Right hindlimb (tissue), 1 donor: ENCODE results near the gene DRC7.
"Not testable (repeated sequence)": the region's sequence is repeated elsewhere in the genome, so short reads cannot be mapped to it uniquely, and the experiment has no call there.

Experiments
- DNase-seq: peaks from one replicate; pipeline ENCODE4 v3.0.0-alpha.2; 2018

DRC7 gene

DNA sequence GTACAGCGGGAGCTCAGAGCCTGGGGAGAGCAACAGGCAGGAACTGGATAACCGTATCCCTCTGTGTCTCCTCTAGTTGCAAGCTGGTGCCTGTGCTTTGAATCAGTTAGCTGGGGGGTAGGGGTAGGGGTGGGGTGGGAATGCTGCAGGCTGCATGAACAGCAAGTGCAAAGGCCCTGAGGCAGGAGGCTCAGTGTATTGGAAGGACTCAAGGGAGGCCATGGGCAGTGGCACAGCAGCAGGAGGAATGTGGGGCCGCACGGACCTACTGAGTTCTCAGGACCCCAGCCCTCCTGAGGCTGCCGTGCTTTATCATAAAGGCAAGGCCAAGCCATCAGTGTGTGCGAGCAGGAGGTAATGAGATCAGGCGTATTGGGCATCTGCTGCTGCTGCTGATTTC, 44.2 kb downstream of the DRC7 start:
- no peak for DNase-seq

- DNase-seq = no peak
Measured at GRCh38 chr16:57739756-57740422, 45.3 kb downstream of the DRC7 start.

DNA sequence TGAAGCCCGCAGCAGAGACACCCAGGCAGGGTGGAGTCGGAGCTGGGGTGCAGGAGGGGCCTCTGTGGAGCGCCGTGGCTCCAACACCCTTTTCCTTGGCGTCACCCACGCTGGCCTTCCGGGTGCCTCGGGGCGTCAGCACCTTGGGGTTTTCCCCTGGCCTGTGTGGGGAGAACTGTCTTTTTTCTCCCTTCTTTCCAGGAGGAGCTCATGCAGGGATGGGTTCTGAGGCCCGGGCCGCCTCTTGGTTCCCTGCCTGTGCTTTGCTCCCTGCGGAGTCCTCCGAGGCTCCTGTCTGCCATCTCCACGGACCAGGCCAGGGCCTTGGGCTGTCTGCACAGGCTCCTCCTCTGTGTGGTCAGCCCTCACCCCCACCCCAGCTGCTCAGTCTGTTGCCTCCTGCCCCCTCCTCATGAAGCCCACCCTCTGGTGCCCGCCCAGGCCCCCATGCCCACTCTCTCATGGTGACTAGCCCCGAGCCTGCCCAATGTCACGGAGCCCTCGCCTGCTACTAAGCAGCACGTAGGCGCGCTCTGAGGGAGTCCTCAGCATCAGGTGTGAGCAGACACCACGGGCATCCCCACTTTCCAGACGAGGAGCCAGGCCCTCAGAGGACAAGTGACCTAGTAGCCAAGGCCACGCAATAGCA, 45.9 kb downstream of the DRC7 start:
- no peak for DNase-seq

GRCh38 chr16:57741660-57742191, 47.1 kb downstream of the DRC7 start:
- DNase-seq = peak; percentile 56

DNA sequence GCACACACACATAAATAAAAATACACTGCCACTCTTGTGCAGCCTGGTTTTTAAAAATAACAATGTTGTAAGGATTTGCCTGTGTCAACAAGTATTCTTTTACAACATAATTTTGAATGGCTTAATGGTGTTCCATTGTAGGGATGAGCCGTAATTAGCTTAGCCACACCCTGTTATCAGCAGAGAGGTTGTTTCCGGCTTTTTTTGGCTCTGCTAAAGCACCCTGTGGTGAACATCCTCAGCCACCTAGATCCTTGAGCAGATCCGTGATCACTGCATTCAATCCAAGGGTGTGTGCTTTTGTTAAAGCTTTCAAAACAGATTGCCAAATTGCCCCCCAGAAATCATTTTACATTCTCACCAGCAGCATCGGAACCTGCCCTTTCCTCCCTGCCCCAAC, 47.9 kb downstream of the DRC7 start:
- DNase-seq = no peak

GRCh38 chr16:57743458-57743857, 48.9 kb downstream of the DRC7 start:
- no peak for DNase-seq

DNA sequence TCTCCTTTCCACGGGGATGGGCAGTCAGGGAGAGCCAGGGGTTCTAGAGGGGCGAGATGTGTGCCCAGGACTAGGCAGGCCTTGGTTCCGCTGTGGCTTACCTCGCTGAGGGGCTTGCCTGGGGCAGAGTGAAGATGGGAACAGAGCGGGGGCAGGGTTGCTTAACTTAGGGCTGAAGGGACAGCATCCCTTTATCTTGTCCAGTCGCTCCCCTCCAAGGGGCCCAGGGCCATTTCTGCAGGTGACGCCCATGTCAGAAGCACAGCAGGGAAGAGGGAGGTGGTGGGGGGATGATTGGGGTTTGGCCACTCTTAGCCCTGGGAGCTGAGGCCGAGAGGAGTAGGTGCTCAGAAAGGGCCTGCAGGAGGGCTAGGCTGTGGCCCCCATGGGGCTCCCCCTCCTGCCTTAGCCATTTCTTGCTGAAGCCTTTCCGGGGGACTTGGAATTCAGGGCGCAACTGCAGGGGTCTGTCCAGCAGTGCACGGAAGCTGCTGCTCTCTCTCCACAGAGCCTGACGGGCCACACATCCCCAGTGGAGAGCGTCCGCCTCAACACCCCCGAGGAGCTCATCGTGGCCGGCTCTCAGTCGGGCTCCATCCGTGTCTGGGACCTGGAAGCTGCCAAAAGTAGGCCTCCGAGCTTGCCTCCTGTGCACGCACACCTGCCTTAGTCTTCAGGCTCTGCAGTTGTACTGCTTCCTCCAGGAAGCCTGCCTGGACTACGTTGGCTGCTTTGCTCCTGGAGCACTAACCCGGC, 49.5 kb downstream of the DRC7 start:
- DNase-seq = no peak

DNA sequence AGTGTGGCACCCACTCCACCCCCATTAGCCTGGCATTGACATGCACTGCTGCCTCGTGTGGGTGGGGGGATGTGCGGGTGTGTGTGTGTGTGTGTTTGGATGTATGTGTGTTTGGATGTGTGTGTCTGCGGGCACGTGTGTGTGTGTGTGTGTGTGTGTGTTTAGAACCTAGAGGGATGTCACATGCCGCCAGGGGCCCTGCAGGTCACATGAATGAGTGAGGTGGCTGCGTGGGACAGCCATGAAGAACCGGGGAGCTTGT, 50.0 kb downstream of the DRC7 start:
- DNase-seq = no peak

- no peak for DNase-seq
Measured at GRCh38 chr16:57745768-57746167, 51.2 kb downstream of the DRC7 start.

DNA sequence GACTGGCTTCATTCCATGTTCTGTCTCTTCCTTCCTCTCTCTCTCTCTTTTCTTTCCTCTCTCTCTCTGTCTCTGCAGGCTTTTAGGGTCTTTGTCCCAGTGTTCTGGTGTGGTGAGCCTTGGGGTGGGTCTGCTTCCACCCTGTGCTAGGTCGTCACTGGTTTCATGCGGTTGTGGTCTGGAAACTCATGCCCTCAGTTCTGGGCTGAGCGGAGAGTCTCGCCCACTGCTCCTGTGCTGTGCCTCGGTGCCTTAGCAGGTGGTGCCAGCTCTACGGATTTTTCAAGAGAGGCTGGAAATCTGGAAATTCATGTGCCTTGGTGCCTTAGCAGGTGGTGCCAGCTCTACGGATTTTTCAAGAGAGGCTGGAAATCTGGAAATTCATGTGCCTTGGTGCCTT, 51.7 kb downstream of the DRC7 start:
- not testable (repeated sequence) for DNase-seq

GRCh38 chr16:57747091-57747490, 52.5 kb downstream of the DRC7 start:
- DNase-seq = no peak

DNA sequence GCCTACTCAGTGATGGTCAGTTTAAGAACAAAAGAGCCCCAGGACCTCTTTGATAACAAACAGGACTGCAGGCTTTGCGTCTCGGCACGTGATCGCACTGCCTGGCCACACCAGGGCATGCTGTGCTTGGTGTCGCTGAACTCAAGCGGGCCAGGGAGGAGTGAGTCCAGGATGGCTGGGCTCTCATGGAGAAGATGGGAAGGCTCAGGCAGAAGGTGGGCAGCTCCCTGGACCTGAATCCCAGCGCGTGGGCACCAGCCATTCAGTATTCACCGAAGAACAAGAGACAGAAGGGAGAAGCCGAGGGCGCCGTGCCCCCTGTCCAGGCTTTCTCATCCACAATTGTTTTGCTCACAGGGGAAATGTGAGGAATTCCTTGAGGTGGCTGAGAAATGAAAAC, 52.9 kb downstream of the DRC7 start:
- DNase-seq = no peak

DNA sequence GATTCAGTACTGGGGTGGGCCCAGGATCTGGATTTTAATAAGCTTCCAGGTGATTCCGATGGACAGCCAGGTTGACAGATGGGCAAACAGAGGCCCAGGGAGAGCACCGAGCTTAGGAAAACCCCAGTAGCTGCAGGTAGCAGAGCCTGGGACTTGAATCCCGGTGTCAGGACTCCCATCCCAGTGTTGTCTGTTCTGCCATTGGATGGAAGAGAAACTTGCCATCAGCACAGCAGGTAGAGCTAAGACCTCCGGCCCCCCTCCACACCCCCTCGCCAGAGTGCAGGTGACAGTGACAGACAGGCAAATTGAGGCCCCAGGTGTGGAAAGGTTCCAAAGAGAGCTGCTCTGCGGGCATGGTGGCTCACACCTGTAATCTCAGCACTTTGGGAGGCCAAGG, 53.4 kb downstream of the DRC7 start:
- DNase-seq = no peak

- no peak for DNase-seq
Measured at GRCh38 chr16:57748596-57748995, 54.0 kb downstream of the DRC7 start.

- DNase-seq = no peak
Measured at GRCh38 chr16:57749101-57749692, 54.6 kb downstream of the DRC7 start.

DNA sequence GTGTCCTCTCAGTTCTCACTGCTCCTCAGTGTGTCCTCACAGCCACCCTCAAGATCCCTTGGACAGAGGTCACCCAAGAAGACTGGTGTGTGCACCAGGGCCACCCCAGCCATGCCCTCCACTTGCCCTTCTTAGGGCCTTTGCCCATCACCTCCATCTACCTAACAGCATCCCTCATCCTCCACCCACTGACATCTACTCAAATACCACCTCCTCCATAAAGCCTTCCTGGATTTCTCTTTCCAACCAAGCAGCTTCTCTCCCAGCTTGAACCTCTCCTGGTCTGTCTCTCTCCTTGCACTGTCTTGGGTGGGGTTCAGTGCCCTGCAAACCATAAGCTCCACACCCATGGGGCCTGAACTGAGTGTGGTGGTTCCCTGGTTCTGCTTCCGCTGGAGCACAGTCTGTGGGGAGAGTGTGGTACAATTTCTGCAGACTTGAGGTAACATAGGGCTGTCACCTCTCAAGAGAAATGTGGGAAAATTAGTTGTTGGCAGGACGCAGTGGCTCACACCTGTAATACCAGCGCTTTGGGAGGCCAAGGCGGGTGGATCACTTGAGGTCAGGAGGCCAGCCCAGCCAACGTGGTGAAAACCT, 55.3 kb downstream of the DRC7 start:
- DNase-seq = no peak

DNA sequence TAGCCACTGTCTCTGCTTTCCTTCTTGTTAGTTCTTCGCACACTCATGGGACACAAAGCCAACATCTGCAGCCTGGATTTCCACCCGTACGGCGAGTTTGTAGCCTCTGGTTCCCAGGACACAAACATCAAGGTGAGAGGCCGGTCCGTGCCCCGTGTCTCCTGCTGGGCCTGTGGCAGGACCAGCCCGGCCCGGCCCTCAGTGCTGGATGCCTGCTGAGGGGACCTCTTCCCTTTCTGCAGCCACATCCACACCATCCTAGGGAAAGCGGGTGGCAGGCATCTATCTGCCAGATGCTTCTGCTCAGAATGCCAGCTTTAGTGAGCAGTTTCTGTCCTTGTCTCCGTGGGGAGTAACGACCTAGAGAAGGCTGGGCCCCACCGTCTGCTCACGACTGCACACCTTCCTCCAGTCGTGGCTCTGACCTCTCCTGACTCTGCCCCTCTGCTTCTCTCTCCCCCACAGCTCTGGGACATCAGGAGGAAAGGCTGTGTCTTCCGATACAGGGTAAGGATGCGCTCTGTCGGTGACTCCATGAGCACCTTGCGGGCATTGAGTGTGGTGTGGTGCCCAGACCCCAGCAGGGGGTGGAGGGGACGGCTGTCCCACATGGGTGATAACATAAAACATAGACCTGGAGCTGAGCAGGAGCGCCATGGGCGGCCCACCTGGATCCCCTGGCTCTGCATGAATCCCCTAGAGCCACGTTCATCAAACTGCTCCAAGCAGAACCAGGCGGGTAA, 56.4 kb downstream of the DRC7 start:
- DNase-seq = no peak

DNA sequence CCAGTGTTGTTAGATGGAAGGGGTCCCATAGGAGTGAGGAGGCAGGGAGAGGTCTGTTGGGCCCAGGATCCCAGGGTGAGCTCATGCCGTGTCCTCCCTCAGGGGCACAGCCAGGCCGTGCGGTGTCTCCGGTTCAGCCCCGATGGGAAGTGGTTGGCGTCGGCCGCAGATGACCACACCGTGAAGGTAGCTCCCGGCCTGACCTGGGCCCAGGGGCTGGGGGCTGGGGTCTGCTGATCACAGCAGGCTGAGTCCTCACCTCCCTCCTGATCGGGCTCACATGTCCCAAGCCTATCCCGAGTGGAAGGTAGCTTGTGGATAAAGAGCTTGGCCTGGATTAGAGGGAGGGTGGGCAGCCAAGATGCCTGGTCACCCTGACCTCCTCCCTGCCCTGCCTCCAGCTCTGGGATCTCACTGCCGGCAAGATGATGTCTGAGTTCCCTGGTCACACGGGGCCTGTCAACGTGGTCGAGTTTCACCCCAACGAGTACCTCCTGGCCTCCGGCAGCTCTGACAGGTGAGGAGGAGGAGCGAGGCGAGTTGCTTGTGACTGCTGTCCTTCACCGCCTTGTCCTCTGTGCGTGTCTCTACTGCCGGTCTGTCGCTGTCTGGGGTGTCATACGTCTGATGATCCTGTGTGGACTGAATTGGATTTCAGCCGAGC, 57.1 kb downstream of the DRC7 start:
- no peak for DNase-seq

- DNase-seq = no peak
Measured at GRCh38 chr16:57752203-57752580, 57.6 kb downstream of the DRC7 start.

- DNase-seq = no peak
Measured at GRCh38 chr16:57752581-57753447, 58.2 kb downstream of the DRC7 start.
